HepG2 (cell line): ENCODE results near the gene TESPA1. TPM values are rescaled to one million over a fixed set of nuclear protein-coding genes. Genes with fewer than 3 reads are reported as not detected.

Experiments used
- ATAC-seq: fragments of 200-7000 bp; cut with Tn5 transposase; 3 replicates; pipeline ENCODE4 v1.9.1; 2020; ENCODE audit warnings: mild to moderate bottlenecking, moderate library complexity
- BruUV-seq: library from RNA; stranded (reverse); fragments of 400-500 nt; replicated peaks from 2 replicates; lab custom pipeline; 2021; lab: Mats Ljungman, UMichigan
- CTCF ChIA-PET: fragments of 300-600 bp; formaldehyde crosslinking; extraction: SDS; loops from one replicate; lab custom pipeline; 2021; ENCODE audit warnings: low total read pairs, inconsistent platforms, low intra/inter-chr PET ratio; lab: Yijun Ruan, JAX
- POLR2A ChIA-PET: fragments of 350-600 bp; sonication (Branson Sonifier 250); formaldehyde crosslinking; loops from one replicate; lab custom pipeline; 2020; ENCODE audit warnings: antibody characterized with exemption, inconsistent platforms; lab: Yijun Ruan, JAX
- DNase-seq: peaks from one replicate; pipeline ENCODE4 v3.0.0-alpha.2; 2015; ENCODE audit warnings: low spot score
- FAIRE-seq: peaks from 3 replicates; lab custom pipeline; 2011; peaks lifted over from hg19 to GRCh38; lab: Jason Lieb, UNC
- H2AFZ ChIP-seq: one replicate; pipeline ENCODE4 v1.6.1; 2011; ENCODE audit warnings: low read length, inconsistent platforms
- H3K27ac ChIP-seq: fragments of 300-600 bp; 3 replicates; pipeline ENCODE4 v1.8.0; 2011; ENCODE audit warnings: mixed run types, mild to moderate bottlenecking, mixed read lengths, low read length, inconsistent platforms; ENCODE audit not compliant: insufficient read depth; ENCODE audit errors: extremely low read length
- H3K27me3 ChIP-seq, 2 experiments: fragments of 200-600 bp in 1 of 2; 2 replicates in 1 of 2; 3 replicates in 1 of 2; pipeline versions ENCODE4 v1.6.0 to v1.8.0; 2011; ENCODE audit warnings: low read length in 2 of 2, mild to moderate bottlenecking in 2 of 2, moderate library complexity in 2 of 2, inconsistent platforms in 1 of 2; ENCODE audit not compliant: insufficient read depth in 2 of 2, control insufficient read depth in 1 of 2
- H3K36me3 ChIP-seq, 2 experiments: fragments of 200-600 bp in 1 of 2; replicated peaks in 1 of 2; 2 replicates in 1 of 2; 3 replicates in 1 of 2; pipeline versions ENCODE4 v1.5.1 to v1.8.0; 2011; ENCODE audit warnings: low read length in 2 of 2, inconsistent platforms in 1 of 2; ENCODE audit not compliant: insufficient read depth in 2 of 2, control insufficient read depth in 1 of 2
- H3K4me1 ChIP-seq: 2 replicates; pipeline ENCODE4 v1.5.1; 2012; ENCODE audit warnings: low read length, inconsistent platforms; ENCODE audit not compliant: insufficient read depth
- H3K4me2 ChIP-seq: 2 replicates; pipeline ENCODE4 v1.6.0; 2011; ENCODE audit warnings: low read depth, low read length, inconsistent platforms
- H3K4me3 ChIP-seq, 3 experiments: fragments of 200-600 bp in 1 of 3; sonication (generic), shearing (Covaris generic) in 1 of 3; replicated peaks in 1 of 3; 2 replicates each; pipeline ENCODE4 v1.5.1; 2011 to 2016; ENCODE audit warnings: low read length in 3 of 3, inconsistent platforms in 2 of 3, low read depth in 2 of 3, mild to moderate bottlenecking in 2 of 3, control low read depth in 1 of 3, mixed read lengths in 1 of 3; ENCODE audit not compliant: insufficient read depth in 1 of 3
- H3K79me2 ChIP-seq: one replicate; pipeline ENCODE4 v1.6.1; 2011; ENCODE audit warnings: low read length, inconsistent platforms; ENCODE audit not compliant: insufficient read depth
- H3K9ac ChIP-seq: 2 replicates; pipeline ENCODE4 v1.6.0; 2011; ENCODE audit warnings: mild to moderate bottlenecking, low read depth, low read length, inconsistent platforms; ENCODE audit not compliant: insufficient read depth
- H3K9me3 ChIP-seq: 2 replicates; pipeline ENCODE4 v1.5.1; 2012; ENCODE audit warnings: mild to moderate bottlenecking, low read length
- H4K20me1 ChIP-seq: 2 replicates; pipeline ENCODE4 v1.6.0; 2011; ENCODE audit warnings: inconsistent platforms, mild to moderate bottlenecking, low read length, moderate library complexity; ENCODE audit not compliant: insufficient read depth
- SCMH1 ChIP-seq: sonication (generic); formaldehyde crosslinking; IDR thresholded peaks from 2 replicates; pipeline ENCODE4 v1.9.0; 2021; ENCODE audit warnings: missing genetic modification reagents, mild to moderate bottlenecking, borderline replicate concordance
- SMYD3 ChIP-seq: sonication (generic); formaldehyde crosslinking; IDR thresholded peaks from 2 replicates; pipeline ENCODE4 v1.8.1; 2023; ENCODE audit warnings: mild to moderate bottlenecking, missing genetic modification reagents
- WGBS: methylation state at CpG from one replicate; pipeline ENCODE4 v1.1.6; 2017; ENCODE audit warnings: low lambda C conversion rate; 5-methylcytosine and 5-hydroxymethylcytosine counted together
- in situ Hi-C: cut with HindIII; loops from 2 replicates; pipeline ENCODE4 v1.10.0; 2017; ENCODE audit warnings: low pct_unique_long_range_greater_than_20kb; ENCODE audit not compliant: extremely low pct_ligation_motif_present
- intact Hi-C: fragments of 100-400 bp; cut with micrococcal nuclease; formaldehyde crosslinking; loops from one replicate; pipeline ENCODE4 v1.10.0; 2022; ENCODE audit not compliant: unreplicated experiment
- polyA plus RNA-seq, 8 experiments: library from polyadenylated mRNA; depleted of rRNA in 3 of 8; stranded (reverse) in 7 of 8; unstranded in 1 of 8; fragments of >200 nt; fragmentation: Illumina TruSeq in 4 of 8; extraction: Trizol in 4 of 8; gene quantifications; 2 replicates each; pipeline versions ENCODE4 v1.2.1 to v1.2.3, GENCODE V29; 2011 to 2016; ENCODE audit warnings: low read depth in 4 of 8, missing spikeins in 1 of 8, mixed read lengths in 1 of 8; ENCODE audit not compliant: insufficient read depth in 1 of 8
- total RNA-seq, 5 experiments: library from RNA; depleted of rRNA; stranded (reverse); fragments of >200 nt; fragmentation: Illumina TruSeq; extraction: Trizol; gene quantifications; 2 replicates each; pipeline ENCODE4 v1.2.3, GENCODE V29; 2016; ENCODE audit warnings: low read depth in 1 of 5
- TF ChIP-seq, protein P1 (sequence below): sonication (generic); formaldehyde crosslinking; IDR thresholded peaks from 2 replicates; pipeline ENCODE4 v1.4.0; 2020; ENCODE audit warnings: missing genetic modification reagents, borderline replicate concordance
- TF ChIP-seq, protein P2 (sequence below): sonication (generic); formaldehyde crosslinking; IDR thresholded peaks from 2 replicates; pipeline ENCODE4 v1.5.1; 2020; ENCODE audit warnings: mild to moderate bottlenecking, missing genetic modification reagents, borderline replicate concordance
- TF ChIP-seq, protein P3 (sequence below), 2 experiments: sonication (generic) in 1 of 2; formaldehyde crosslinking in 1 of 2; IDR thresholded peaks; 2 replicates each; pipeline versions ENCODE4 v1.6.1 to v1.9.0; 2014 to 2022; ENCODE audit warnings: antibody characterized with exemption in 1 of 2, borderline replicate concordance in 1 of 2, inconsistent platforms in 1 of 2, low read depth in 1 of 2, missing genetic modification reagents in 1 of 2
- TF ChIP-seq, protein P4 (sequence below): sonication (generic); formaldehyde crosslinking; IDR thresholded peaks from 2 replicates; pipeline ENCODE4 v1.8.1; 2023; ENCODE audit warnings: missing genetic modification reagents, inconsistent platforms, borderline replicate concordance

Gene TESPA1
- total and polyA plus RNA-seq, 2 of the 13 experiments (the other 11 are each of a cell fraction or from before 2014, with no cell fraction given): not detected

DNA sequence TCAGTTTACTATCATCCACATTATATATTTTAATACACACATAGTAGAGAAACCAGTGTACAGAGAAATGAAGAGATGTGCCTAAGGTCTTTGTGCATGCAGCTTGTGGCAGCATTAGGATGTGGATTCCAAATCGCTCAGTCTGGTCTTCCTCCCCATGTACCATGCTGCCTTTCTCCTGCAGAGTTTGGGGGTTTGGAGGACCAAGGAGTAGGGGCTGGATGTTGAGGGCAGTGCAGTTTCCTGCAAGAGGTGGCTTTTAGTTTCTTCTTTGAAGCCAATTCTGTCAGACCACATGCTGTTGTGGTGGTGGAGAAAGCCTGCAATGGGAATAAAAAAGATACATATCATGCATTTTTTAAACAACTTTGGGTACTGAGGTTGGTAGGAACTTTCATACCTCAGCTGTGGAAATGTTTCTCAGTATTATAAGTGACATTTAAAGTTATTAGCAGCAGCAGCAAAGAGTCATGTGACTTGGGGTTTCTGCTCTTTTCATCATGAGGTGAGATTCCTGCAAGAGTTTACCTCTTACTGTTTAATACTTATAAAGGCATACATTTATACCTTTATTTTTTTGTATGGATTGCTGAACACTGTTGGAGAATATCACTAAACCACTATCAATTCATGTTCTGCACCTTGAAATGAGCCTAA, 34.4 kb downstream of the TESPA1 start (continued):
- TF ChIP-seq, protein P1, sequence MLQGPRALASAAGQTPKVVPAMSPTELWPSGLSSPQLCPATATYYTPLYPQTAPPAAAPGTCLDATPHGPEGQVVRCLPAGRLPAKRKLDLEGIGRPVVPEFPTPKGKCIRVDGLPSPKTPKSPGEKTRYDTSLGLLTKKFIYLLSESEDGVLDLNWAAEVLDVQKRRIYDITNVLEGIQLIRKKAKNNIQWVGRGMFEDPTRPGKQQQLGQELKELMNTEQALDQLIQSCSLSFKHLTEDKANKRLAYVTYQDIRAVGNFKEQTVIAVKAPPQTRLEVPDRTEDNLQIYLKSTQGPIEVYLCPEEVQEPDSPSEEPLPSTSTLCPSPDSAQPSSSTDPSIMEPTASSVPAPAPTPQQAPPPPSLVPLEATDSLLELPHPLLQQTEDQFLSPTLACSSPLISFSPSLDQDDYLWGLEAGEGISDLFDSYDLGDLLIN (CRISPR knock-in tag): no peak
- TF ChIP-seq, protein P2, sequence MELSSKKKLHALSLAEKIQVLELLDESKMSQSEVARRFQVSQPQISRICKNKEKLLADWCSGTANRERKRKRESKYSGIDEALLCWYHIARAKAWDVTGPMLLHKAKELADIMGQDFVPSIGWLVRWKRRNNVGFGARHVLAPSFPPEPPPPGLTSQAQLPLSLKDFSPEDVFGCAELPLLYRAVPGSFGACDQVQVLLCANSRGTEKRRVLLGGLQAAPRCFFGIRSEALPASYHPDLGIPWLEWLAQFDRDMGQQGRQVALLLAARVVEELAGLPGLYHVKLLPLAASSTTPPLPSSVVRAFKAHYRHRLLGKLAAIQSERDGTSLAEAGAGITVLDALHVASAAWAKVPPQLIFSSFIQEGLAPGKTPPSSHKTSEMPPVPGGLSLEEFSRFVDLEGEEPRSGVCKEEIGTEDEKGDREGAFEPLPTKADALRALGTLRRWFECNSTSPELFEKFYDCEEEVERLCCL: no peak
- TF ChIP-seq SCMH1 (CRISPR knock-in tag) (no peak), SMYD3 (no peak)

DNA sequence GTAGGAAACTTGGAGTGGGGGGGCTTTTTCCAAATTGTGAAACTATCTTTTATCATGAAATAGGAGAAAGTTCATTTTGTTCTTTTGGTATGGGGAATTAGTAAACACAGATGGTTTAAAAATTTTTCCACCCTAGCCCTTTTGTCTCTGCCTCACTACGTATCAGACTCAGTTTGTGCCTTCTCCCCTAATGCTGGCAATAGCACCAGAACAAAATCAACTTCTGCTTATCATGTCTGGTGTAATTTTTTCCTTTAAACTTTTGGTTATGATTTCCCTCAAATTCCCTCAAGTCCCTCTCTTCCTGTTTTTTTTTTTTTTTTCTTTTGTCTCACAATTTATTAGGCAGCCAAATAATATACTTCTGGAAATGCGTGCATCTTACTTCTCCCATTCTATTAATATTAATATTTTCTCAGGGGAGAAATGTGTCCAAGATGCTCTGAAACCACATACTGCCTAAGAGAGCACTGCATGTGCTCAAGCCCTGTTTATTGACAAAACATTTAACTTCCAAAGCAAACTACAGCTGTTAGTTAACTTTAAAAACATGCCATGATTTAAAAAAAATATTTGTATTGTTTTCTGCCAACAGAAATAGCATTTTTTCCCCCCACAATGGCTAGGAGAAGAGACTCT, 35.4 kb downstream of the TESPA1 start:
- in situ Hi-C loops: no loop called here
- no peak for ATAC-seq
- TF ChIP-seq, protein P3, sequence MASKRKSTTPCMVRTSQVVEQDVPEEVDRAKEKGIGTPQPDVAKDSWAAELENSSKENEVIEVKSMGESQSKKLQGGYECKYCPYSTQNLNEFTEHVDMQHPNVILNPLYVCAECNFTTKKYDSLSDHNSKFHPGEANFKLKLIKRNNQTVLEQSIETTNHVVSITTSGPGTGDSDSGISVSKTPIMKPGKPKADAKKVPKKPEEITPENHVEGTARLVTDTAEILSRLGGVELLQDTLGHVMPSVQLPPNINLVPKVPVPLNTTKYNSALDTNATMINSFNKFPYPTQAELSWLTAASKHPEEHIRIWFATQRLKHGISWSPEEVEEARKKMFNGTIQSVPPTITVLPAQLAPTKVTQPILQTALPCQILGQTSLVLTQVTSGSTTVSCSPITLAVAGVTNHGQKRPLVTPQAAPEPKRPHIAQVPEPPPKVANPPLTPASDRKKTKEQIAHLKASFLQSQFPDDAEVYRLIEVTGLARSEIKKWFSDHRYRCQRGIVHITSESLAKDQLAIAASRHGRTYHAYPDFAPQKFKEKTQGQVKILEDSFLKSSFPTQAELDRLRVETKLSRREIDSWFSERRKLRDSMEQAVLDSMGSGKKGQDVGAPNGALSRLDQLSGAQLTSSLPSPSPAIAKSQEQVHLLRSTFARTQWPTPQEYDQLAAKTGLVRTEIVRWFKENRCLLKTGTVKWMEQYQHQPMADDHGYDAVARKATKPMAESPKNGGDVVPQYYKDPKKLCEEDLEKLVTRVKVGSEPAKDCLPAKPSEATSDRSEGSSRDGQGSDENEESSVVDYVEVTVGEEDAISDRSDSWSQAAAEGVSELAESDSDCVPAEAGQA (IDR thresholded peaks at IDR 0.05; ENCODE audit: low read depth): no peak
- TF ChIP-seq, protein P3 (CRISPR knock-in tag; IDR thresholded peaks at IDR 0.05; ENCODE audit: borderline replicate concordance): no peak
- TF ChIP-seq, protein P4, sequence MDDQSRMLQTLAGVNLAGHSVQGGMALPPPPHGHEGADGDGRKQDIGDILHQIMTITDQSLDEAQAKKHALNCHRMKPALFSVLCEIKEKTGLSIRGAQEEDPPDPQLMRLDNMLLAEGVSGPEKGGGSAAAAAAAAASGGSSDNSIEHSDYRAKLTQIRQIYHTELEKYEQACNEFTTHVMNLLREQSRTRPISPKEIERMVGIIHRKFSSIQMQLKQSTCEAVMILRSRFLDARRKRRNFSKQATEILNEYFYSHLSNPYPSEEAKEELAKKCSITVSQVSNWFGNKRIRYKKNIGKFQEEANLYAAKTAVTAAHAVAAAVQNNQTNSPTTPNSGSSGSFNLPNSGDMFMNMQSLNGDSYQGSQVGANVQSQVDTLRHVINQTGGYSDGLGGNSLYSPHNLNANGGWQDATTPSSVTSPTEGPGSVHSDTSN (CRISPR knock-in tag): no peak

More for the DNA sequence above, 35.4 kb downstream of the TESPA1 start:
- intact Hi-C loops: no loop called here
- peaks cover 0 to 4% of the 10 kb centered on the region in 2 experiments; a peak in 2 of 5 replicates for H3K27me3 ChIP-seq
- DNase-seq (no peak), FAIRE-seq (no peak)
- no peak overlapping the region for H3K27ac ChIP-seq
- CTCF ChIA-PET: no interaction called here
- no peaks in the 10 kb centered on the region for H3K4me1 ChIP-seq
- 8% methylated on average over 2 of the region's 2 CpGs for WGBS
- no peak overlapping the region for H3K9ac ChIP-seq
- H4K20me1 ChIP-seq: no peaks in the 10 kb centered on the region
- no peaks in the 10 kb centered on the region for H3K79me2 ChIP-seq
- POLR2A ChIA-PET: no interaction called here
- no peak overlapping the region for H2AFZ ChIP-seq
- BruUV-seq: no TSS peak
- H3K4me3 ChIP-seq: no peak overlapping the region
- no peak overlapping the region for H3K4me2 ChIP-seq
- no peaks in the 10 kb centered on the region for H3K36me3 ChIP-seq
- no peaks in the 10 kb centered on the region for H3K9me3 ChIP-seq
